ENCODE results near the gene CLCN7.

CLCN7 gene

DNA sequence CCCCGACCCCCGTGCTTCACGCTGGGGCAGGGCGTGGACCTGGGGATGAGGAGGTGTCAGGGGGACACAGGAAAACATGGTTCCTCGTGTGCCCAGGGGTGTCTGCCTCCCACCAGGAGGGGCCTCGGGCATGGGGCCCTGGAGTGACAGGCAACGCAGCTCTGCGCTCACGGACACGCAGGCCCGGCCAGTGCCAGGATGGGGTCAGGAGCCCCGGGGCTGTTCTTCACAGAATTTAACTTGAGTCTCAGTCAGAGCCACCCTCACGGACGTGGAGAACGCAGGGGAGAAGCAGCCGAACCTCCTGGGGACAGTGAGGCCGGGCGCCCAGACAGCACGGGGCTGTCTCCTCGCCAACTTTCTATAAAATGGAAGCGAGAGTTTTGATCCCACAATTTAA lies 77.0 kb downstream of the CLCN7 start:
- H3K27me3 ChIP-seq (replicated peaks; ENCODE audit: control insufficient read depth, insufficient read depth, low read length) = no peaks in the 10 kb centered on the region
- TF ChIP-seq, protein P1, sequence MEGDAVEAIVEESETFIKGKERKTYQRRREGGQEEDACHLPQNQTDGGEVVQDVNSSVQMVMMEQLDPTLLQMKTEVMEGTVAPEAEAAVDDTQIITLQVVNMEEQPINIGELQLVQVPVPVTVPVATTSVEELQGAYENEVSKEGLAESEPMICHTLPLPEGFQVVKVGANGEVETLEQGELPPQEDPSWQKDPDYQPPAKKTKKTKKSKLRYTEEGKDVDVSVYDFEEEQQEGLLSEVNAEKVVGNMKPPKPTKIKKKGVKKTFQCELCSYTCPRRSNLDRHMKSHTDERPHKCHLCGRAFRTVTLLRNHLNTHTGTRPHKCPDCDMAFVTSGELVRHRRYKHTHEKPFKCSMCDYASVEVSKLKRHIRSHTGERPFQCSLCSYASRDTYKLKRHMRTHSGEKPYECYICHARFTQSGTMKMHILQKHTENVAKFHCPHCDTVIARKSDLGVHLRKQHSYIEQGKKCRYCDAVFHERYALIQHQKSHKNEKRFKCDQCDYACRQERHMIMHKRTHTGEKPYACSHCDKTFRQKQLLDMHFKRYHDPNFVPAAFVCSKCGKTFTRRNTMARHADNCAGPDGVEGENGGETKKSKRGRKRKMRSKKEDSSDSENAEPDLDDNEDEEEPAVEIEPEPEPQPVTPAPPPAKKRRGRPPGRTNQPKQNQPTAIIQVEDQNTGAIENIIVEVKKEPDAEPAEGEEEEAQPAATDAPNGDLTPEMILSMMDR (IDR thresholded peaks at IDR 0.05; ENCODE audit: insufficient read depth, low read length, poor library complexity, severe bottlenecking) = no peak
- peaks cover 13% of the 10 kb centered on the region for H3K36me3 ChIP-seq (ENCODE audit: control insufficient read depth, insufficient read depth, low read length)
- H3K4me3 ChIP-seq (replicated peaks; ENCODE audit: low read depth, low read length) = no peak overlapping the region
- no peak for DNase-seq (ENCODE audit: extremely low read depth, insufficient read length)

DNA sequence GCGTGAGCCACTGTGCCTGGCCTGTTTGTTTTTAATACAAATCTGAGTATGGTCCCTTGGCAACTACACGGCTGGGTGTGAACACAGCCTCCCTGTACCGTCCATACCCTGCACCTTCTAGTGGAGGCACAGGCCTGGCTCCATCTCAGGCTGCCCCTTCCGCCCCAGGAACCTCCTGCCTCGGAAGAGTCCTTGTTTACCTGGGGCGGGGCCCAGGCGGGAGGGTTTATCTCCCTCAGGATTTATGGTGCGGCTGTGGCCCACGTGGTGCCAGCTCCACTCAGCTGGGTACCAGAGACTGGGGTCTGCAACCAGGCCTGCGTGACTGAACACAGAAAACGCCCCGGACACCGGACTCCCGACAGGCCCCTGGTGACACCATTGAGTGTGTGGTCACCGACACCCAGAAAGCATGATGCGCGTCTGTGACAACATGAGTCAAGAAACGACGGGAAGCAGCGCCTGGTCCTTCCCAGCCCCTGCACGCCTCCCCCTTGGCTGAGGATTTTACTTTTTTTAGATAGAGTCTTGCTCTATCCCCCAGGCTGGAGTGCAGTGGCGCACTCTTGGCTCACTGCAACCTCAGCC lies 79.3 kb downstream of the CLCN7 start:
- Histone ChIP-seq H3K36me3 (ENCODE audit: control insufficient read depth, insufficient read depth, low read length) (peaks cover 13% of the 10 kb centered on the region), H3K27me3 (replicated peaks; ENCODE audit: control insufficient read depth, insufficient read depth, low read length) (no peaks in the 10 kb centered on the region), H3K4me3 (replicated peaks; ENCODE audit: low read depth, low read length) (no peak overlapping the region)
- TF ChIP-seq, protein P1 (IDR thresholded peaks at IDR 0.05; ENCODE audit: insufficient read depth, low read length, poor library complexity, severe bottlenecking) = no peak
- DNase-seq (ENCODE audit: extremely low read depth, insufficient read length) = no peak
